Activated CD8-positive, alpha-beta memory T cell treated with anti-CD3 and anti-CD28 coated beads for 48 hours (primary cell): ENCODE data around the gene SENP8.

ENCODE experiments used
- DNase-seq, 3 experiments: peaks; one replicate each; pipeline ENCODE4 v3.0.0-alpha.2; 2020; ENCODE audit warnings: low read depth in 2 of 3, low spot score in 2 of 3

Gene SENP8

GRCh38 chr15:72112805-72113204, 5.4 kb upstream of the SENP8 start:
- no peak for DNase-seq

GRCh38 chr15:72113347-72114031, 4.7 kb upstream of the SENP8 start:
- DNase-seq: no peak

GRCh38 chr15:72116731-72117485, 1.3 kb upstream of the SENP8 start:
- DNase-seq: peak in 2 of 3 experiments; percentile 4 to 5

DNA sequence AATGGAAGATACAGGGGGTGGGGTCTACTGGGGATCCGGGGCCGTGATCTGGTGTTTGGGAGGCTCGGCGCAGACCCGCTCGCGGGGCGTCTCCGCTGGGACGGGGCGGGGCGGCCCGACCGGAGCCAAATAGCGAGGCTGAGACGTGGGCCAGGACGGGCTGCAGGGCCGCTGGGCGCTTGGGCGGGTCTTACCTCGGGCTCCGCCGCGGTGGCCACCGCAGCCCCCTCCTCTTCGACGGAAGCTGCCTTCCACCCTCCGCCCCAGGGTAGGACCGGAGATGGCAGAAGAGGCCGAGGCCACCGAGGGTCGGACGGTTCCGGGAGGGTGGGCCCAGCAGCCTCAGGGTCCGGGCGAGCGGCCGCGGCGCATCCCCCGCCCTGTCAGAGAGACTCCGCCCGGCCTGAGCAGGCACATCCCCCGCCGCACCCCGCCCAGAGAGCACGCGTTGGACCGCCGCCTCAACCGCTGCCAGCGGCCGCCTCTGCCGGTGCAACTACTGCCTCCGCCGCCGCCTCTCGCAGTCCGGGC, 652 bp upstream of the SENP8 start:
- peak in 2 of 3 experiments; percentile 42 to 59 for DNase-seq

- no peak for DNase-seq
Measured at GRCh38 chr15:72124218-72124617, 6.0 kb downstream of the SENP8 start.

- no peak for DNase-seq
Measured at GRCh38 chr15:72127724-72128322, 9.6 kb downstream of the SENP8 start.

- DNase-seq: no peak
Measured at GRCh38 chr15:72128359-72128758, 10.2 kb downstream of the SENP8 start.

GRCh38 chr15:72130272-72130671, 12.1 kb downstream of the SENP8 start:
- DNase-seq: no peak

GRCh38 chr15:72131922-72132321, 13.7 kb downstream of the SENP8 start:
- DNase-seq: no peak

- no peak for DNase-seq
Measured at GRCh38 chr15:72133211-72133610, 15.0 kb downstream of the SENP8 start.

GRCh38 chr15:72135719-72136118, 17.5 kb downstream of the SENP8 start:
- no peak for DNase-seq

- no peak for DNase-seq
Measured at GRCh38 chr15:72136170-72137051, 18.2 kb downstream of the SENP8 start.

DNA sequence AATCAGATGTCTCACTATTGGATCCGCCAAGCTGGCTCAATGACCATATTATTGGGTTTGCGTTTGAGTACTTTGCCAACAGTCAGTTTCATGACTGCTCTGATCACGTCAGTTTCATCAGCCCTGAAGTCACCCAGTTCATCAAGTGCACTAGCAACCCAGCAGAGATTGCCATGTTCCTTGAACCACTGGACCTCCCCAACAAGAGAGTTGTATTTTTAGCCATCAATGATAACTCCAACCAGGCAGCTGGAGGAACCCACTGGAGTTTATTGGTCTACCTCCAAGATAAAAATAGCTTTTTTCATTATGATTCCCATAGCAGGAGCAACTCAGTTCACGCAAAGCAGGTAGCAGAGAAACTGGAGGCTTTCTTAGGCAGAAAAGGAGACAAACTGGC, 21.5 kb downstream of the SENP8 start:
- DNase-seq: no peak

DNA sequence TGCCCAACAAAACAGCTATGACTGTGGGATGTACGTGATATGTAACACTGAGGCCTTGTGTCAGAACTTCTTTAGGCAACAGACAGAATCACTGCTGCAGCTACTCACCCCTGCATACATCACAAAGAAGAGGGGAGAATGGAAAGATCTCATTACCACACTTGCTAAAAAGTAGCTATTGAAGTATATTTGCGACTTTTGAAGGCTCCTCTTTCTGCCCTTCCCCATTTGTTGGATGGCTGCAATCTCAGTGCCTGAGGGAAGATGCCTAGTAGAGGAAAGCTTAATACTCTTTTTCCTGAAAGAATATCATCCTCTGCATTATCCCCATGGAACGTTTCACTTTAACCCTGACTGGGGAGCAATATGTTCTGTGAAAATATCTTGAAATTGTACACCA, 21.9 kb downstream of the SENP8 start:
- DNase-seq: no peak

- no peak for DNase-seq
Measured at GRCh38 chr15:72141171-72142084, 23.2 kb downstream of the SENP8 start.

GRCh38 chr15:72146221-72146620, 28.0 kb downstream of the SENP8 start:
- no peak for DNase-seq

- DNase-seq: no peak
Measured at GRCh38 chr15:72146934-72147333, 28.7 kb downstream of the SENP8 start.

- no peak for DNase-seq
Measured at GRCh38 chr15:72147418-72147817, 29.2 kb downstream of the SENP8 start.

DNA sequence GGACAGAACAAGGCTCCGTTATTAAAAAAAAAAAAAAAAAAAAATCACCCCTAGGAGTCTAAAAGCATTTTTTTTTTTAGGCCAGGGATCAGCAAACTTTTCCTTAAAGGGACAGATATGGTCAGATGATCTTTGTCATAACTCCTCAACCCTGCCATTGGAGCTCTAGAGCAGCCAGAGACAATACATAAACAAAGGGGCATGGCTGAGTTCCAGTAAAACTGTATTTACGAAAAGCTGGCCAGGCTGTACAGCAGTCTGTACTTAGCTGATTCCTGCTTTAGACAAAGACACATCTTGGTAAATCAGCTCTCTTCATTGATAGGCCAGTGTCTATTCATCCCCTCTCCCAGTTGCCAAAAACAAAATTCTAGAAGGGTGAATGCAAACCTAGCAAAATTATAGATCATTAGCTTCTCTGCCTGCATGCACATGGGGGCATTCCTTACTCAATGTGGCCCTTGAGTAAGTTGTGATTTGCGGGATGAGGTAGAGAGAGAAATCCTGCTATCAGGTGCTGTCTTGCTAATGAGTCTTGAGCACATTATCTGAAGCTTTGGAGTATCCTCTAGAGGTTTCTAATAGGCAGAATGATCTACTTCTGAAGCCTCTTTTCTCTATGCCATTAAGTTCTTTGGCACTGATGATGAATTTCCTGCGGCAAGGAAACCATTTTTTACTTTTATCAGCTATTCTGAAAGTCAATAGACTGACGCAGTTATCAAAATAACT, 35.2 kb downstream of the SENP8 start:
- DNase-seq: no peak
